Neural crest cell (in vitro differentiated cells): ENCODE data around the gene TGFBR2. TPM values are rescaled to one million over a fixed set of nuclear protein-coding genes. Genes with fewer than 3 reads are reported as not detected.
A peak's percentile ranks its signal among the peaks of the same experiment; 100 is the strongest.

Experiments used
- DNase-seq: peaks from one replicate; pipeline ENCODE4 v3.0.0; 2021; ENCODE audit warnings: low read depth, mixed read lengths, low spot score
- H3K27ac Mint-ChIP-seq: one replicate; pipeline ENCODE4 v1.8.0; 2021; ENCODE audit warnings: mild to moderate bottlenecking, mixed read lengths; ENCODE audit not compliant: unreplicated experiment
- H3K27me3 Mint-ChIP-seq: 2 replicates; pipeline ENCODE4 v1.8.0; 2021; ENCODE audit warnings: low read depth, mild to moderate bottlenecking, mixed read lengths
- H3K36me3 Mint-ChIP-seq: 2 replicates; pipeline ENCODE4 v1.8.0; 2021; ENCODE audit warnings: low read depth, mild to moderate bottlenecking, mixed read lengths
- H3K4me1 Mint-ChIP-seq: 2 replicates; pipeline ENCODE4 v1.8.0; 2021; ENCODE audit warnings: mixed read lengths
- H3K4me3 Mint-ChIP-seq: one replicate; pipeline ENCODE4 v1.8.0; 2021; ENCODE audit warnings: mild to moderate bottlenecking, mixed read lengths
- H3K9me3 Mint-ChIP-seq: 2 replicates; pipeline ENCODE4 v1.8.0; 2021; ENCODE audit warnings: mixed read lengths
- CTCF ChIP-seq: fragments of 200-600 bp; sonication (generic); conservative IDR thresholded peaks from 2 replicates; pipeline ENCODE4 v1.5.0; 2021; ENCODE audit warnings: antibody characterized with exemption, mild to moderate bottlenecking
- total RNA-seq: library from RNA; stranded (reverse); gene quantifications from 2 replicates; pipeline ENCODE4 v1.2.1, GENCODE V29; 2021

The TGFBR2 gene
- total RNA-seq, 1 donor from 2014 or later, result 8.7 TPM

GRCh38 chr3:30687930-30688570 is 81.6 kb downstream of the TGFBR2 start:
- peaks cover 34% of the 10 kb centered on the region for H3K4me1 Mint-ChIP-seq
- no peak overlapping the region for H3K4me3 Mint-ChIP-seq
- H3K27ac Mint-ChIP-seq, result no peak overlapping the region
- TF ChIP-seq CTCF, result no peak
- peaks cover 11% of the 10 kb centered on the region for H3K36me3 Mint-ChIP-seq
- H3K27me3 Mint-ChIP-seq, result no peaks in the 10 kb centered on the region
- DNase-seq, result no peak
- H3K9me3 Mint-ChIP-seq, result no peaks in the 10 kb centered on the region

GRCh38 chr3:30688776-30689641 is 82.6 kb downstream of the TGFBR2 start:
- peaks cover 10% of the 10 kb centered on the region for H3K36me3 Mint-ChIP-seq
- no peak for DNase-seq
- no peaks in the 10 kb centered on the region for H3K27me3 Mint-ChIP-seq
- no peaks in the 10 kb centered on the region for H3K9me3 Mint-ChIP-seq
- H3K4me3 Mint-ChIP-seq, result no peak overlapping the region
- H3K27ac Mint-ChIP-seq, result peak overlapping the region; percentile 90
- no peak for TF ChIP-seq CTCF
- H3K4me1 Mint-ChIP-seq, result peaks cover 38% of the 10 kb centered on the region

GRCh38 chr3:30690199-30690598 is 83.8 kb downstream of the TGFBR2 start:
- no peak overlapping the region for H3K27ac Mint-ChIP-seq
- peaks cover 9% of the 10 kb centered on the region for H3K36me3 Mint-ChIP-seq
- H3K27me3 Mint-ChIP-seq, result no peaks in the 10 kb centered on the region
- H3K4me3 Mint-ChIP-seq, result no peak overlapping the region
- peaks cover 36% of the 10 kb centered on the region for H3K4me1 Mint-ChIP-seq
- no peak for DNase-seq
- no peak for TF ChIP-seq CTCF
- H3K9me3 Mint-ChIP-seq, result no peaks in the 10 kb centered on the region

GRCh38 chr3:30691249-30691880 is 85.0 kb downstream of the TGFBR2 start:
- Mint-ChIP-seq H3K9me3 (no peaks in the 10 kb centered on the region), H3K4me1 (peaks cover 36% of the 10 kb centered on the region), H3K36me3 (peaks cover 8% of the 10 kb centered on the region), H3K4me3 (no peak overlapping the region), H3K27ac (no peak overlapping the region), H3K27me3 (no peaks in the 10 kb centered on the region)
- no peak for TF ChIP-seq CTCF
- no peak for DNase-seq

GRCh38 chr3:30691944-30692343 is 85.5 kb downstream of the TGFBR2 start:
- no peak for DNase-seq
- TF ChIP-seq CTCF, result no peak
- H3K9me3 Mint-ChIP-seq, result no peaks in the 10 kb centered on the region
- H3K36me3 Mint-ChIP-seq, result peaks cover 8% of the 10 kb centered on the region
- no peak overlapping the region for H3K27ac Mint-ChIP-seq
- peaks cover 36% of the 10 kb centered on the region for H3K4me1 Mint-ChIP-seq
- no peak overlapping the region for H3K4me3 Mint-ChIP-seq
- no peaks in the 10 kb centered on the region for H3K27me3 Mint-ChIP-seq
